Ovary (tissue), 9 donors: ENCODE results near the gene SORCS2. TPM values are rescaled to one million over a fixed set of nuclear protein-coding genes. Genes with fewer than 3 reads are reported as not detected.
A peak's percentile ranks its signal among the peaks of the same experiment; 100 is the strongest.

ENCODE experiments used
- DNase-seq, 5 donors: peaks; one replicate each; pipeline ENCODE4 v3.0.0-alpha.2; 2019 to 2020
- H3K27ac ChIP-seq, 2 donors: fragments of 200-600 bp; one replicate each; pipeline versions ENCODE4 v1.5.1 to v1.8.0; 2019 to 2022
- H3K27me3 ChIP-seq: fragments of 200-600 bp; one replicate; pipeline ENCODE4 v1.8.0; 2022
- H3K36me3 ChIP-seq: fragments of 200-600 bp; sonication (generic); one replicate; pipeline ENCODE4 v1.5.1; 2019
- H3K4me1 ChIP-seq: one replicate; pipeline ENCODE4 v1.8.1; 2013; ENCODE audit warnings: mild to moderate bottlenecking, moderate library complexity; ENCODE audit not compliant: insufficient read depth
- H3K4me3 ChIP-seq: fragments of 200-600 bp; sonication (generic); one replicate; pipeline ENCODE4 v1.5.1; 2017
- H3K9me3 ChIP-seq, 2 donors: fragments of 200-600 bp in 1 of 2; sonication (generic) in 1 of 2; one replicate each; pipeline versions ENCODE4 v1.5.1 to v1.8.1; 2013 to 2019; ENCODE audit warnings: mild to moderate bottlenecking in 1 of 2, moderate library complexity in 1 of 2
- EP300 ChIP-seq: sonication (generic); formaldehyde crosslinking; IDR thresholded peaks from one replicate; pipeline ENCODE4 v1.6.1; 2017; ENCODE audit warnings: antibody characterized with exemption
- POLR2A ChIP-seq: fragments of 450-650 bp; IDR thresholded peaks from one replicate; pipeline ENCODE4 v1.6.1; 2017; ENCODE audit warnings: antibody characterized with exemption, mild to moderate bottlenecking, moderate library complexity
- WGBS, 3 donors: extraction: QIAGEN DNeasy Blood & Tissue Kit in 1 of 3; methylation state at CpG; one replicate each; pipeline versions ENCODE4 v1.1.5 to v1.1.7; 2013 to 2017; 5-methylcytosine and 5-hydroxymethylcytosine counted together
- intact Hi-C, 4 donors: fragments of 100-400 bp; cut with DNase I; formaldehyde crosslinking; loops; one replicate each; pipeline versions ENCODE4 v1.11.0 to v1.15.1; 2022 to 2023
- polyA plus RNA-seq, 2 donors: library from polyadenylated mRNA; stranded (reverse); fragments of 200-250 nt in 1 of 2; fragments of 350-450 nt in 1 of 2; fragmentation: Illumina TruSeq in 1 of 2; extraction: RNeasy Lipid Tissue Mini Kit (QIAGEN cat#74804) in 1 of 2; gene quantifications; one replicate each; pipeline ENCODE4 v1.2.3, GENCODE V29; 2013 to 2014
- total RNA-seq, 7 donors: library from RNA; depleted of rRNA in 2 of 7; stranded (reverse); fragments of >200 nt in 2 of 7; fragmentation: NEBNext Ultra II Directional in 3 of 7; extraction: Animal tissue kit (Norgen Biotek cat#: 25700) in 3 of 7; gene quantifications; one replicate each; pipeline versions ENCODE4 v1.1.0 to v1.2.4, GENCODE V29; 2016 to 2023
- TF ChIP-seq, protein P1 (sequence below), 3 donors: fragments of 450-650 bp in 2 of 3; fragments of 200-600 bp in 1 of 3; IDR thresholded peaks; one replicate each; pipeline versions ENCODE4 v1.5.1 to v1.8.0; 2016 to 2022; ENCODE audit warnings: antibody characterized with exemption in 3 of 3, mild to moderate bottlenecking in 1 of 3
- donor health status: DM: no; HTN: no; CAD: no; lungs with moderate emphysema.
- donor health status: DM: no; HTN: no; CAD: no.
- donor health status: Bipolar disorder and iron deficiency.
- donor health status: DM: yes; HTN: yes; CAD: no.
- donor health status: DM: no; HTN: no; CAD: no.
- donor health status: DM: yes; HTN: yes; CAD: no.

SORCS2 gene
- total and polyA plus RNA-seq, 9 donors, result 0.60 to 23.9 (median 7.1) TPM

DNA sequence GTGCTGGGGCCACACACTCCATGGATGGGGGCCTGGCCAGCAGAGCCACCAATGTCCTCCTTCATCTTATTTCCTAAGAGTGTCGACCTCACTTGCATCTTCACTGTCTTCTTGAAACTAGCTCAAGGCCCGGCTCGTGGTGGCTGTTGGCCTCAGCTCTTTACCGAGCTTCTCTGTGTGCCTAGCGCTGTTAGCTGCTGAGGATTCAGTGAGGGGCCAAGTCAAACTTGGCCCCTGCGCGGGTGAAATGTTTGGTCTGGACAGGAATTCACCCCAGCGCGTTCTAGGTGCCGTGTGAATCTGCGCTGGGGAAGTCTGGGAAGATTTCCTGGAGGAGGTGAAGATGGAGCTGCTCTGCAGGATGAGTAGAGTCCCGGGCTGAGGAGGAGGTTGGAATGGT, 8.5 kb downstream of the SORCS2 start:
- H3K27ac ChIP-seq, result no peak overlapping the region
- intact Hi-C loops, result no loop called here
- peaks cover 10% of the 10 kb centered on the region for H3K4me1 ChIP-seq
- TF ChIP-seq POLR2A (no peak), EP300 (no peak)
- TF ChIP-seq, protein P1, sequence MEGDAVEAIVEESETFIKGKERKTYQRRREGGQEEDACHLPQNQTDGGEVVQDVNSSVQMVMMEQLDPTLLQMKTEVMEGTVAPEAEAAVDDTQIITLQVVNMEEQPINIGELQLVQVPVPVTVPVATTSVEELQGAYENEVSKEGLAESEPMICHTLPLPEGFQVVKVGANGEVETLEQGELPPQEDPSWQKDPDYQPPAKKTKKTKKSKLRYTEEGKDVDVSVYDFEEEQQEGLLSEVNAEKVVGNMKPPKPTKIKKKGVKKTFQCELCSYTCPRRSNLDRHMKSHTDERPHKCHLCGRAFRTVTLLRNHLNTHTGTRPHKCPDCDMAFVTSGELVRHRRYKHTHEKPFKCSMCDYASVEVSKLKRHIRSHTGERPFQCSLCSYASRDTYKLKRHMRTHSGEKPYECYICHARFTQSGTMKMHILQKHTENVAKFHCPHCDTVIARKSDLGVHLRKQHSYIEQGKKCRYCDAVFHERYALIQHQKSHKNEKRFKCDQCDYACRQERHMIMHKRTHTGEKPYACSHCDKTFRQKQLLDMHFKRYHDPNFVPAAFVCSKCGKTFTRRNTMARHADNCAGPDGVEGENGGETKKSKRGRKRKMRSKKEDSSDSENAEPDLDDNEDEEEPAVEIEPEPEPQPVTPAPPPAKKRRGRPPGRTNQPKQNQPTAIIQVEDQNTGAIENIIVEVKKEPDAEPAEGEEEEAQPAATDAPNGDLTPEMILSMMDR (IDR thresholded peaks at IDR 0.05), result no peak
- no peaks in the 10 kb centered on the region for H3K9me3 ChIP-seq
- no peaks in the 10 kb centered on the region for H3K27me3 ChIP-seq
- H3K36me3 ChIP-seq, result no peaks in the 10 kb centered on the region
- H3K4me3 ChIP-seq, result no peak overlapping the region
- WGBS, 3 donors, result 65 to 90% (median 85%) methylated on average over 12 of the region's 12 CpGs
- peak in 2 of 5 donors; percentile 6 to 17 for DNase-seq

DNA sequence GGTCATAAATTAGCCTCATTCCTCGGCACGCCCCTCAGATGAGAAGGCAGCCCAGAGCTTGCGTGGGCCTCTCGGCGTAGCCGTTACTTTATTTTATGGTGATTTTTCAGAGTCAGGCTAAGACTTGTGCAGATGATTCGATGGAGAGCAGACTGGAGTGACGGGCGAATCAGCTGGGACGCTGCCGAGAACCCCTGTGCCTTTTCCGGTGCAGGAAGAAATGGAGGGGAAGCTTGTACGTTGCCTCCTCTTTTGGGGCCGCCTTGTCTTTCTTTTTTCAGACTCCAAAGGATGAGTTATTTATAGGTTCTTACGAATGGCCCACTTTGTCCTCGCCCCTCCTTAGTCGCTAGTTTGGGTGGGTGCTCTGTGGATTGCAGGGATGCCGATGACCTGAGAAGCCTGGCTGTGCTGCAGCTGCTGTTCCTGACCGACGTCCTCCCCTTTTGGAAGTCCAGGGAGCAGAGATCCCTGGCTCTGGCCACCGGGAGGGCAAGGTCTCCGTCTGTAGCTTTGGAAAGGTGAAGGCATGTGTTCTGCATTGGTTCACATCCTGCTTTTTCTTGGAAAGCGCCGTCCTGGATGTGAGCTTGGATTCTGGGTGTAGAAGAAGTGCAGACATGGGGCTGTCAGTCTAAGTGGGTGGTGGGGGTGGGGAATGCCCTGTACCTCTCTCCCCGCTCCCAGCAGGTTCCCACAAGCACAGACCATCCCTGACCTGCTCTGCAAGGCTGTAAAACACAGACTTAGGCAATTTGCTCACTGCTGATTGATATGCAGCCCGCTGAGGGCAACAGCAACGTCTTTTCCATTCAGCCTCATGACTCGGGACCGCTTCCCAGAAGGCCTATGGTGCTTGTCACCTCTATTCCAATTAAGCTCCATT, 9.3 kb downstream of the SORCS2 start:
- Histone ChIP-seq H3K4me3 (no peak overlapping the region), H3K9me3 (no peaks in the 10 kb centered on the region), H3K36me3 (no peaks in the 10 kb centered on the region), H3K4me1 (peaks cover 10% of the 10 kb centered on the region), H3K27ac (no peak overlapping the region), H3K27me3 (no peaks in the 10 kb centered on the region)
- TF ChIP-seq POLR2A (no peak), EP300 (no peak)
- TF ChIP-seq, protein P1 (IDR thresholded peaks at IDR 0.05), result no peak
- DNase-seq, result peak in 2 of 5 donors; percentile 8 to 44
- intact Hi-C loops, result no loop called here
- WGBS, 3 donors, result 52 to 56% (median 56%) methylated on average over 29 of the region's 29 CpGs

DNA sequence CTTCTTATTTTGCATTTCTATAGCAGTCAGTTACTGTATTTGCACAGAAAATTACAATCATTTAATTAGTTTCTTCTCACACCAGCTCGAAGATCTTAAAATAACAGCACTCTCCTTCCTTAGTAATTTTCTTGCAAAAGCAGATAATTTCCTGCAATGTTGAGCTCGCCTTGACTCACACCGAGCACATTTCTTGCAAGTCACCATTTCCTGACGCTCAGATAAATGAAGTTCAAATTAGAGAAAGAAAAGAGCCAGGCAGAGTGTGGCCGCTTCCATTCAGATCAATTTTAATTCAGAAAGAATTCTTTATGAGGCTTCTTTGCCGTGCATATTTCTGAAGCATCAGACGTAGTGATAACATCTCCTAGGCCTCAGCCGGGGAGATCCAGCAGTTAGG, 10.1 kb downstream of the SORCS2 start:
- 77 to 83% (median 82%) methylated on average over 8 of the region's 8 CpGs for whole genome bisulfite sequencing, 3 donors
- Histone ChIP-seq H3K9me3 (no peaks in the 10 kb centered on the region), H3K4me3 (no peak overlapping the region), H3K27me3 (no peaks in the 10 kb centered on the region), H3K36me3 (no peaks in the 10 kb centered on the region), H3K4me1 (peaks cover 12% of the 10 kb centered on the region), H3K27ac (no peak overlapping the region)
- TF ChIP-seq POLR2A (no peak), EP300 (no peak)
- TF ChIP-seq, protein P1 (IDR thresholded peaks at IDR 0.05), result no peak
- intact Hi-C loops, result no loop called here
- no peak for DNase-seq

DNA sequence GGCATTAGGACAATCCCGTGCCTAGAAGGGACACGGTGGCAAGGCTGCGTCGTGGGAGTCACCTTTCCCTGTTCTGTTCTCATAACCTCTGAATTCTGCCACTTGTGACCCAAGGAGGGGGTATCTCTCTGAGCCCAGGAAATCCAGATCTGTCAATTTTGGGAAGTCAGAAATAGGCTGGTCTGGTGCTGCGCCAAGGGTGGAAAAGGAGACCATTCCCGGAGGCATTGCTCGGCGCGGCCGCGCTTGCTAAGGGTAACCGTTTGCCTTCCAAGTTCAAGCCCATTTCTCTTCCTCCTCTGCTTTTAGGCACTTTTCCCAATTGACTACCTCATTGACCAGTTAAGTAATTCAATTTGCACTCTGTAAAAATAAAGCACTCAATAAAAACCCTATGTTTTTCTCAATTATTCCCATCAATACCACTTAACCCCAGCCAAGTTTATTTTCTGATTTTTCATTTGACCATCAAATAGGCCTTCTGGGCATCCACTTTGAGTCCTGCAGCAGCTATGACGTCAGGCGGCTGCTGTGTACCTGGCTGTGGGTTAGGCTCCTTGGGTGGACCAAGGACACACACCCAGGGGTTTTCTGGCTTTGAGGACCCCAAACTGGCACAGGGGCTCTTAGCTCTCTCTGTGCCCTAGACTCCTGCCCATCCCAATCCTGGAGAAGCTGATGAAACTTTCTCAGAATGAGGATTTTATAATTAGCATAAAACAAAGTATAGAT, 12.5 kb downstream of the SORCS2 start:
- no peak overlapping the region for H3K4me3 ChIP-seq
- 87 to 91% (median 87%) methylated on average over 14 of the region's 14 CpGs for WGBS, 3 donors
- no peaks in the 10 kb centered on the region for H3K9me3 ChIP-seq
- DNase-seq, result no peak
- H3K27me3 ChIP-seq, result no peaks in the 10 kb centered on the region
- H3K27ac ChIP-seq, result no peak overlapping the region
- TF ChIP-seq, protein P1 (IDR thresholded peaks at IDR 0.05), result no peak
- TF ChIP-seq EP300, result no peak
- TF ChIP-seq POLR2A, result no peak
- peaks cover 6% of the 10 kb centered on the region for H3K4me1 ChIP-seq
- H3K36me3 ChIP-seq, result no peaks in the 10 kb centered on the region
- intact Hi-C loops, result loop anchor here in 1 of 4 donors (5.0 kb wide), 1 partner anchor 47 kb away; no protein-coding TSS in a partner anchor
